C4-2B (cell line): ENCODE results near the gene MRPL24.

ENCODE experiments used
- CTCF ChIP-seq: fragments of 450-650 bp; conservative IDR thresholded peaks from 2 replicates; pipeline ENCODE4 v1.5.1; 2017; ENCODE audit warnings: mild to moderate bottlenecking
- ZFX ChIP-seq: fragments of 450-650 bp; IDR thresholded peaks from 2 replicates; pipeline ENCODE4 v1.6.1; 2017

DNA sequence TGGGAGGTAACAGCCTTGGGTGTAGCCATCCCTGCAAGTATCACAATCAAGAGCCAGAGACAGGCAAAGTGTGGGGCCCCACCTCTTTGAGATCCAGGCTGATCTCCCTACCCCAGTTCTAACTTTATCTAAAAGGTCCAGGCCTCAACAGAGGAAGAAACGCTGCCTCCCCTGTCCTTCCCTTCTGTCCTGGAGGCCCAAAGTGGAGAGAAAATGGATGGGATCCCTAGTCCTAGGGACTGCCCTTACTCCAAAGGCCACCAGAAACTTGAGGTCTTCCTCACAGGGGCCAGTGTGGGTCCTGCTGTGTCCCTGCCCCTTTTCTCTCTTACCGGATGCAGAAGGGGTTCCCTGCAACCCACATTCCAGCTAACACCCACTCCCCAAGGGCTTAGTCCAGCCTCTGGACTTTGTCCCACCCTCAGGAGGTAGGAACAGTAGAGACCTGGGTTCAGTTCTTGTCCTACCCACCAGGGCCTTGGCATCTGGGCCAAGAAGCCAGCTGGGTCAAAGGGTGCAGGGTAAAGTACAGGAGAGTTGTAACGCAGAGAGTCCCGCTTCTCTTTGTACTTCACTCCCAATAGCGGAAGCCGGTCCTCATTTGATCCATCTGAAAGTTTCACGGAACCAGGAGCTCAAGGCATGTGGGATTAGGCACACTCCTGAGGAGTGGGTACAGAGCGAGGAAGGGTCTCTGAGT, 8.7 kb upstream of the MRPL24 start:
- TF ChIP-seq CTCF (no peak), ZFX (no peak)
